PFSK-1 (cell line): ENCODE measurements around the gene EPM2AIP1.

ENCODE experiments used
- FOXP2 ChIP-seq: optimal IDR thresholded peaks from 2 replicates; pipeline ENCODE3; 2011; ENCODE audit warnings: borderline replicate concordance, control low read depth, inconsistent platforms; ENCODE audit not compliant: insufficient read depth; ENCODE audit errors: extremely low read length, extremely low read depth
- POLR2AphosphoS5 ChIP-seq: IDR thresholded peaks from 2 replicates; pipeline ENCODE4 v1.6.1; 2012; ENCODE audit warnings: low read depth, mild to moderate bottlenecking, control low read depth, low read length, moderate library complexity
- SIN3A ChIP-seq: IDR thresholded peaks from 2 replicates; pipeline ENCODE4 v1.6.1; 2012; ENCODE audit warnings: mild to moderate bottlenecking, low read length, moderate library complexity, borderline replicate concordance; ENCODE audit not compliant: insufficient read depth
- TAF1 ChIP-seq: IDR thresholded peaks from 2 replicates; pipeline ENCODE4 v1.6.1; 2012; ENCODE audit warnings: low read length, control low read depth, borderline replicate concordance; ENCODE audit not compliant: insufficient read depth
- TF ChIP-seq, protein P1 (sequence below), 2 experiments: IDR thresholded peaks; 2 replicates each; pipeline versions ENCODE4 v1.6.1 to v1.8.0; 2011 to 2012; ENCODE audit warnings: low read depth in 2 of 2, low read length in 2 of 2, control low read depth in 1 of 2, inconsistent platforms in 1 of 2, mild to moderate bottlenecking in 1 of 2, moderate library complexity in 1 of 2; ENCODE audit not compliant: insufficient read depth in 1 of 2

Gene EPM2AIP1

DNA sequence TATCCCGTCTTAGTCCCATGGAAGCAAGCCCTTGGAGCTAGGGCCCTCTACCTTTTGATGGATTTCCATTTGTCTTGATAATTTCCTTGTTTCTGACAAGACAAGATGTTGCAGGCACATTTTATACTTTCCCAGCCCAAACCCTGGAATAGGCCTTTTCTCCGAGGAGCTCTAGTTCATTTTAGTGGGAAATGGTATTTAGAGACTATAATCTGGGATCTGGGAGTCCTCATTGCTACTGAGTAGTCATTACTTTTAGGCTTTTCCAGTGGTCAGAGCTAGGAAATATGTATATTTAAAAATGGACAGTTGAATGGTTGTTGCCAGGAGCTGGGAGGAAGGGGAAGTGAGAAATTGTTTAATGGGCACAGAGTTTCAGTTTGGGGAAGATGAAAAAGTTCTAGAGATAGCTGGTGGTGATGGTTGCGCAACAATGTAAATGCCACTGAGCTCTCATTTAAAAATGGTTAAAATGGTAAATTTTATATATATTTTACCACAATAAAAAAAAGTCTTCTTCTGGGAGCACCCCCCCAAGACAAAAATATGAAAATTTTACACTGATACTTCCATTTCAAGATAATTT lies 32.0 kb upstream of the EPM2AIP1 start:
- TF ChIP-seq, protein P1, sequence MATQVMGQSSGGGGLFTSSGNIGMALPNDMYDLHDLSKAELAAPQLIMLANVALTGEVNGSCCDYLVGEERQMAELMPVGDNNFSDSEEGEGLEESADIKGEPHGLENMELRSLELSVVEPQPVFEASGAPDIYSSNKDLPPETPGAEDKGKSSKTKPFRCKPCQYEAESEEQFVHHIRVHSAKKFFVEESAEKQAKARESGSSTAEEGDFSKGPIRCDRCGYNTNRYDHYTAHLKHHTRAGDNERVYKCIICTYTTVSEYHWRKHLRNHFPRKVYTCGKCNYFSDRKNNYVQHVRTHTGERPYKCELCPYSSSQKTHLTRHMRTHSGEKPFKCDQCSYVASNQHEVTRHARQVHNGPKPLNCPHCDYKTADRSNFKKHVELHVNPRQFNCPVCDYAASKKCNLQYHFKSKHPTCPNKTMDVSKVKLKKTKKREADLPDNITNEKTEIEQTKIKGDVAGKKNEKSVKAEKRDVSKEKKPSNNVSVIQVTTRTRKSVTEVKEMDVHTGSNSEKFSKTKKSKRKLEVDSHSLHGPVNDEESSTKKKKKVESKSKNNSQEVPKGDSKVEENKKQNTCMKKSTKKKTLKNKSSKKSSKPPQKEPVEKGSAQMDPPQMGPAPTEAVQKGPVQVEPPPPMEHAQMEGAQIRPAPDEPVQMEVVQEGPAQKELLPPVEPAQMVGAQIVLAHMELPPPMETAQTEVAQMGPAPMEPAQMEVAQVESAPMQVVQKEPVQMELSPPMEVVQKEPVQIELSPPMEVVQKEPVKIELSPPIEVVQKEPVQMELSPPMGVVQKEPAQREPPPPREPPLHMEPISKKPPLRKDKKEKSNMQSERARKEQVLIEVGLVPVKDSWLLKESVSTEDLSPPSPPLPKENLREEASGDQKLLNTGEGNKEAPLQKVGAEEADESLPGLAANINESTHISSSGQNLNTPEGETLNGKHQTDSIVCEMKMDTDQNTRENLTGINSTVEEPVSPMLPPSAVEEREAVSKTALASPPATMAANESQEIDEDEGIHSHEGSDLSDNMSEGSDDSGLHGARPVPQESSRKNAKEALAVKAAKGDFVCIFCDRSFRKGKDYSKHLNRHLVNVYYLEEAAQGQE (IDR thresholded peaks at IDR 0.05; ENCODE audit: insufficient read depth in 1 of 2, low read depth in 2 of 2, low read length in 2 of 2) = no peak
- TF ChIP-seq SIN3A (no peak), TAF1 (no peak)

DNA sequence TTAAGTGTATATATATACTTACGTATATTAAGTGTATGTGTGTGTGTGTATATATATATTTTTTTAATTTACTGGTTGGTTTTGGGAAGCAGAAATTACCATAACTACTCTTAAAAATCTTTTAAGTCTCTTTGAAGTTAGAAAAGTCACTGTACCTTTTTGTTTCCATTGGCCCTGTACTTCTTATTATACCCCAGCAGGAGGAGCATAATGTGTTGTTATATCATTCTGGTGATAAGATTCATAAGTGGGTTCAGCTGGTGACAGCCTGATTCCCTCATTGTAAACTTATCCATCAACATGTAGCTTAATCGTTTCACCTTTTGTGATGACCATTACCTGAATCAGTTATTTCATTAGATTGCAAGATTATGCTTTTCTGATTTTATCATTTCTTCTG lies 31.2 kb upstream of the EPM2AIP1 start:
- TF ChIP-seq POLR2AphosphoS5 = no peak

DNA sequence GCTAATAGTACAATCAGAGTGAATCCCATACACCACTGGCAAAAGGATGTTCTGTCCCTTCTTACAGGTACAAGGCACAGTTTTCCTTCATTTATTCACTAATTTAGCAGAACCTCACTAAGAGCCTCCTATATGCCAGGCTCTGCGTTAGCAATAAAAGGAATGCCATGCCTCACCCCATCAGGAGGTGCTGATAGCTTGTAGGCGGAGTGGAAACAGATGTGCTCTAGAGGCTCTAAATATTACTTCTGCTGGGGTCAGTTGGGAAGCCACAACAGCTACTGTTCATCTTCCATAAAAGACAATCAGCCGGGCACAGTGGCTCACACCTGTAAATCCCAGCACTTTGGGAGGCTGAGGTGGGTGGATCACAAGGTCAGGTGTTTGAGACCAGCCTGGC lies 24.8 kb upstream of the EPM2AIP1 start:
- no peak for TF ChIP-seq TAF1

DNA sequence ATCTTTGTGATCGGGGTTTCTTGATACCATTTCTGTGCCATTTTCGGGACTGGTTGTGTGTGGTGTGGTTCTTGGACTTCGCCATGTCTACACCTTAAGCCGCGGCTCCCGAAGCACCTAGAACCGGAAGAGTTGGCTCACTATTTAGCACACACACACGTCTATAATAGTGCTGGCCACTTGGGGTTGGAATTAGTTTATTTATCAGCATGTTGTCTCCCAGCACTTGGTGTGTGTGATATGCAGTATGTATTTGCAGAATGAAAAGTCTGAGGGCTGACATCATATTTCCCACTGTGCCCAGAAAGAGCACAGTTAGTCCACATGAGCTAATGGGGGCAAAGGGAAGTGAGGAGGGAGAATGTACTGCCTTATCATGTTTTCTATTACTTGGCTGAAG lies 24.0 kb upstream of the EPM2AIP1 start:
- no peak for TF ChIP-seq SIN3A
- TF ChIP-seq TAF1 = no peak
- TF ChIP-seq, protein P1 (IDR thresholded peaks at IDR 0.05; ENCODE audit: insufficient read depth in 1 of 2, low read depth in 2 of 2, low read length in 2 of 2) = no peak
- TF ChIP-seq POLR2AphosphoS5 = no peak
- TF ChIP-seq FOXP2 = no peak

DNA sequence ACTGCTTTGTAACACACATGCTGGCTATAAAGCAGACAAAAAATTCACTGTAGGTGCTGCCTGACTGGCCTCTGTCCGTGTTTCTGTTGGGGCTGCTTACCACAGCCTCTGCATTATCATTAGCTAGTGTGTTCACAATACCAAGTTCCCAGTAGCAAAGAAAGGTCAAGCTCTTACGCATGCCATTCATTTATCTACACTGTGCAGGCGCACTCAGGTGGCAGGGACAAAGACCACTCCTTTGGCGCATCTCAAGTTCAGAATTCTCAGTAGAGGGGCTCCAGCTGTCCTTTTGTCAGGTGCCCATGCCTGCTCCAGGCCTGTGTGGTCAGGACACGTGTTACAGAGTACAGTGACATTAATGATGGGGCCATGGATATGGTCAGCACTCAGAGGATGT lies 22.7 kb upstream of the EPM2AIP1 start:
- TF ChIP-seq SIN3A (no peak), FOXP2 (no peak), TAF1 (no peak), POLR2AphosphoS5 (no peak)
- TF ChIP-seq, protein P1 (IDR thresholded peaks at IDR 0.05; ENCODE audit: insufficient read depth in 1 of 2, low read depth in 2 of 2, low read length in 2 of 2) = no peak

DNA sequence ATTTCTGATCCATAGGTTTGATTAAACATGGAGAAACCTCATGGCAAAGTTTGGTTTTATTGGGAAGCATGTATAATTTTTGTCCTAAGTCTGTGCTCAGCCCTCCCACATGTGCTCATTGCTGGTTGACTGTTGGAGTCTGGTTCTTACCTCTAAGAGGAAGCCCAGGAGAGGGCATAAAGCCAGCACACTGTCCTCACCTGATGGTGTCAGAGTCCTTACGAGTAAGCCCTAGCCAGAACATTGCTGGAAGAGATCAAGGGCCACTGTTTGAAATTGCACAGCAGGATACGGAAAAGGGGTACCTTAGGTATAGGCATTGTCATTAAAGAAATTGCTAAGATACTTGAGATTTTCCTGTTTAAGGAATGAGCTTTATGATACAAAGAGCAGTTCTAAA lies 21.7 kb upstream of the EPM2AIP1 start:
- no peak for TF ChIP-seq SIN3A
- TF ChIP-seq, protein P1 (IDR thresholded peaks at IDR 0.05; ENCODE audit: insufficient read depth in 1 of 2, low read depth in 2 of 2, low read length in 2 of 2) = no peak
- no peak for TF ChIP-seq FOXP2
- TF ChIP-seq POLR2AphosphoS5 = no peak
- no peak for TF ChIP-seq TAF1
